Measurements from ENCODE around the gene MSI2. TPM values are rescaled to one million over a fixed set of nuclear protein-coding genes. Genes with fewer than 3 reads are reported as not detected.

Gene MSI2
- total and polyA plus RNA-seq, 2 donors (not counting 3 experiments of a cell fraction or from before 2014, with no cell fraction given) = 20.9 to 59.3 TPM

DNA sequence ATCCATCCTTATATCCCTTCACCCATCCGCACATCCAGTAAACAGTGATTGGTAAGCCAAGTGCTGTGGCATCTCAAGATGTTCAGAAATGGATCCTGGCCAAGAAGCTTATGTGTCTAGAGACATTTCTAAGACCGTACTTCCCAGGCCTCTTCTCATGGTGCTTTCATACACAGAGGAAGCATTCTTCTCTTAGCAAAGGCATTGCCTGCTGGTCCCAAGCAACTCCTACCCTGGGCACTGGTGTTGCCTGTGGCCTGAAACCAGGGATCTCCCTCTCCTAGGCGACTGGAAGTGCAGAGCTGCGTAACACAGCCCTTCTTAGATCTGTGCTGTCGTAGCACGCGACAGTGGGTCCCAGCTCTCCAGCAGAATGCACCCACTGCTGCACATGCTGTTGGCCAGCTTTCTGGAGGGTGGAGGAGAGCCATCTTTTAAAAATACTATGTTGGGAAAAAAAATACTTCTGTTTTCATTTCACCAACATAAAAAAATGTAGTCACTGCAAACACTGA, 305.9 kb downstream of the MSI2 start:
- no peak for DNase-seq (ENCODE audit: low read depth, low spot score)
- no peak overlapping the region for H3K9ac ChIP-seq (replicated peaks; ENCODE audit: extremely low read depth, insufficient read depth, low read length)
- H3K79me2 ChIP-seq (ENCODE audit: control insufficient read depth, insufficient read depth, low read length) = no peaks in the 10 kb centered on the region
- no peaks in the 10 kb centered on the region for H3K36me3 ChIP-seq (ENCODE audit: control insufficient read depth in 2 of 2, extremely low read depth in 1 of 2, insufficient read depth in 2 of 2, low read length in 2 of 2)
- H3K27ac ChIP-seq (ENCODE audit: insufficient read depth, low read depth, low read length) = no peak overlapping the region
- no peaks in the 10 kb centered on the region for H3K9me1 ChIP-seq (replicated peaks; ENCODE audit: control insufficient read depth, extremely low read depth, insufficient read depth, low read length)
- ChIA-PET POLR2A (no interaction called here), CTCF (interaction anchor here (0.5 to 0.7 kb wide), 2 partner anchors 31 to 319 kb away, joined by 3 to 4 read pairs; no protein-coding TSS in a partner anchor)
- H3K27me3 ChIP-seq (ENCODE audit: control insufficient read depth in 2 of 2, insufficient read depth in 2 of 2, low read length in 2 of 2) = no peaks in the 10 kb centered on the region
- intact Hi-C loops (cut with micrococcal nuclease) (no loop called here), dilution Hi-C loops (cut with MboI; ENCODE audit: extremely low pct_ligation_motif_present, low sequenced_read_pairs) (no loop called here)
- H4K20me1 ChIP-seq (replicated peaks; ENCODE audit: control insufficient read depth, extremely low read depth, insufficient read depth, low read length) = no peaks in the 10 kb centered on the region
- TF ChIP-seq EZH2 (IDR thresholded peaks at IDR 0.05; ENCODE audit: borderline replicate concordance, low read depth, low read length, severe bottlenecking) = no peak
- TF ChIP-seq POLR2AphosphoS5 (IDR thresholded peaks at IDR 0.05; ENCODE audit: insufficient read depth, low read depth, low read length) = no peak
- TF ChIP-seq FOS (IDR thresholded peaks at IDR 0.05; ENCODE audit: borderline replicate concordance, insufficient read depth, low read length) = no peak
- TF ChIP-seq MYC (IDR thresholded peaks at IDR 0.05; ENCODE audit: low read depth, low read length) = no peak
- TF ChIP-seq CTCF (IDR thresholded peaks at IDR 0.05; ENCODE audit: extremely low read depth in 1 of 2, insufficient read depth in 1 of 2, low read depth in 1 of 2, low read length in 2 of 2) = no peak
- no peak for TF ChIP-seq JUN (IDR thresholded peaks at IDR 0.05; ENCODE audit: borderline replicate concordance, insufficient read depth, insufficient read length, low read depth)
- TF ChIP-seq POLR2A (IDR thresholded peaks at IDR 0.05; ENCODE audit: low read depth, low read length) = no peak
- TF ChIP-seq GATA2 (IDR thresholded peaks at IDR 0.05; ENCODE audit: insufficient read depth, insufficient read length, low read depth, low read length) = no peak
- TF ChIP-seq MAX (IDR thresholded peaks at IDR 0.05; ENCODE audit: insufficient read depth, insufficient read length) = no peak
- no peak overlapping the region for H2AFZ ChIP-seq (ENCODE audit: low read depth, low read length)
- no peak for FAIRE-seq
- BruUV-seq (replicated peaks) = no TSS peak
- no peak overlapping the region for H3K4me2 ChIP-seq (ENCODE audit: insufficient read depth, low read length)
- H3K4me3 ChIP-seq (replicated peaks in 1 of 3; ENCODE audit: insufficient read depth in 1 of 3, low read depth in 1 of 3, low read length in 3 of 3) = no peak overlapping the region
- no peaks in the 10 kb centered on the region for H3K9me3 ChIP-seq (replicated peaks; ENCODE audit: control insufficient read depth, insufficient read depth, low read length)
- no peaks in the 10 kb centered on the region for H3K4me1 ChIP-seq (ENCODE audit: control insufficient read depth, extremely low read depth, insufficient read depth, low read length)

All from endothelial cell of umbilical vein (primary cell).